ENCODE measurements around the gene VKORC1.

Gene VKORC1

DNA sequence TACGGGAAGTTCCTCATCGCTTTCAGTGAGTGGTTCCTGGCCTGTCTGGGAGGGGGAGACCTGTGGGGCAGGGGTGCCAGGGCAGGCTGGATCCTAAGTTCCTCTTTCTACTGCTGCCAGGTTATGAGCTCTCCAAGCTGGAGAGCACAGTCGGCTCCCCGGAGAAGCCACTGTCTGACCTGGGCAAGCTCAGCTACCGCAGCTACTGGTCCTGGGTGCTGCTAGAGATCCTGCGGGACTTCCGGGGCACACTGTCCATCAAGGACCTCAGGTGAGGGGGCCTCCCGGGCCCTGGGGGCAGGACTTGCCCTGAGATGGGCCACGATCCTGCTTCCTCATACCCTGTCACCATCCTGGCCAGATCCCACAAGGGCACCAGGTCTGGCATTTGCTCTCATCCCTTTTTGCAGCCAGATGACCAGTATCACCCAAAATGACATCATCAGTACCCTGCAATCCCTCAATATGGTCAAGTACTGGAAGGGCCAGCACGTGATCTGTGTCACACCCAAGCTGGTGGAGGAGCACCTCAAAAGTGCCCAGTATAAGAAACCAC lies 35.8 kb upstream of the VKORC1 start:
- no peak for DNase-seq (ENCODE audit: low read depth in 3 of 3, low spot score in 1 of 3)

GRCh38 chr16:31129568-31130335 lies 35.2 kb upstream of the VKORC1 start:
- DNase-seq (ENCODE audit: low read depth in 3 of 3, low spot score in 1 of 3) = no peak

DNA sequence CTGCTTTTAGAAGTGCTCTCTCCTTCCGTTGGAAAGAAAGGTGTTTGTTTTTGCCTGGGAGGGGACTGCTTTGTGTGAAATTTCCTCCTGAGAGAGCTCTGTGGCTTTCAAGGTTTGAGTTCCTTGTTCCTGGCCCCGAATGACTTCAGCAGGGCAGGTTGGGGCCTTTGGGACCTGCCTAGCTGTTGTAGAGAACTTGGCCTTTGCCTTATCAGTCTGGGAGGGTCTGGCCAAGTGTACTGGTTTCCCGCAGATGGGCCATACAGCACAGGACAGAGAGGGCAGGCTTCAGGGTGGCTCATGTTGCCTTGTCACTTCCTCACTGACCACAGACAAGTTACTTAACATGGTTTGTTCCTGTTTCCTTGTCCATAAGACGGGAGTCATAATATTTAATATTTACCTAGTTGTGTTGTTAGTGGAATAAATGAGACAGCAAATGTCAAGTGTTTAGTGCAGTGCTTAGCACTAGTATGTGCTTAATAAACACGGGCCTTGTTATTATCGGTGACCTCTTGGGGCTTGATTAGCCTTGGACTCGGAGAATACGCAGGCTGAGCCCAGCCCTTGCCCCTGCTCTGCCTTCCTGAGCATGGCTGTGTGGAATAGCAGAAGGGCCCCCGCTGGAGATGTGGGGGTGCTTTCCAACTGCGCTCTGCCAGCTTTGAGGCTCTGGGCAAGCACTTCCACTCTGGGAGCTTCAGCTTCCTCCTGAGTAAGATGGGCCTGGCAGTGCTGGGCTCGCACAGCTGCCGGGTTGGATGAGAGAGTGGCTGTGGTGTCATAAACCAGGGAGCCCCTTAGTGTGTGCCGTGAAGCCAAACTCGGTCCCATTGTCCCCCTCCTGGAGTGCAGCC lies 34.3 kb upstream of the VKORC1 start:
- no peak for DNase-seq (ENCODE audit: low read depth in 3 of 3, low spot score in 1 of 3)

DNA sequence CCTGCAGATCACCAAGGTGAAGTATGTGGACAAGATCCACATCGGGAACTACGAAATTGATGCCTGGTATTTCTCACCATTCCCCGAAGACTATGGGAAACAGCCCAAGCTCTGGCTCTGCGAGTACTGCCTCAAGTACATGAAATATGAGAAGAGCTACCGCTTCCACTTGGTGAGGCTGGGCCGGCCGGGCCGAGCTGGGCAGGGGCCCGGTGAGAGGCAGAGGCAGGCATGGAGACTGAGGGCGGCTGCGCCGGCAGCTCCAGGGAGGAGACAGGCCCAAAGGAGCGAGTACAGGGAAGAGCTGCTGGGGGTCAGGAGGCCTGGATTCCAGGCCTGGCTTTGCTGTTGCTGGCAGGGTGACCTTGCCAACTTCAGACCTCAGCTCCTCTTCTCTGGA lies 32.6 kb upstream of the VKORC1 start:
- DNase-seq (ENCODE audit: low read depth in 3 of 3, low spot score in 1 of 3) = no peak

DNA sequence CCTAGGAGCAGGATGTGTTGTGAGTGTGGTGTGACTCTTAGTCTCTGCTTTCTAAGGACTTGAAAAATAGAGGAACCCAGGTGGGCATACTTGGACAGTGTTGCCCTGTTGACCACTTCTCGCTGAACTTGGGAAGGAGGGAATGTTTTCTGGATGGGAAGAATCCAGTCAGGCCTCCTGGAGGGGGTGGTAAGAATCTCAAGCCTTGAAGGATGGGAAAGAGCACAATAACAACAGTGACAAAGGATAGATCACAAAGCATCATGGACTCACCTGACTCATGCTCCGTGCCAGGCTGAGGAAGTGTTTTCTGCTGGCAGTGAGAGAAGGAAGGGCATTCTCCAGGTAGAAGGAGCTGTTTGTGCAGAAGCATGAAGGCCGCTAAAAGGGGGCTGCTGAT lies 31.2 kb upstream of the VKORC1 start:
- DNase-seq (ENCODE audit: low read depth in 3 of 3, low spot score in 1 of 3) = no peak

GRCh38 chr16:31120129-31120528 lies 25.5 kb upstream of the VKORC1 start:
- no peak for DNase-seq (ENCODE audit: low read depth in 3 of 3, low spot score in 1 of 3)

DNA sequence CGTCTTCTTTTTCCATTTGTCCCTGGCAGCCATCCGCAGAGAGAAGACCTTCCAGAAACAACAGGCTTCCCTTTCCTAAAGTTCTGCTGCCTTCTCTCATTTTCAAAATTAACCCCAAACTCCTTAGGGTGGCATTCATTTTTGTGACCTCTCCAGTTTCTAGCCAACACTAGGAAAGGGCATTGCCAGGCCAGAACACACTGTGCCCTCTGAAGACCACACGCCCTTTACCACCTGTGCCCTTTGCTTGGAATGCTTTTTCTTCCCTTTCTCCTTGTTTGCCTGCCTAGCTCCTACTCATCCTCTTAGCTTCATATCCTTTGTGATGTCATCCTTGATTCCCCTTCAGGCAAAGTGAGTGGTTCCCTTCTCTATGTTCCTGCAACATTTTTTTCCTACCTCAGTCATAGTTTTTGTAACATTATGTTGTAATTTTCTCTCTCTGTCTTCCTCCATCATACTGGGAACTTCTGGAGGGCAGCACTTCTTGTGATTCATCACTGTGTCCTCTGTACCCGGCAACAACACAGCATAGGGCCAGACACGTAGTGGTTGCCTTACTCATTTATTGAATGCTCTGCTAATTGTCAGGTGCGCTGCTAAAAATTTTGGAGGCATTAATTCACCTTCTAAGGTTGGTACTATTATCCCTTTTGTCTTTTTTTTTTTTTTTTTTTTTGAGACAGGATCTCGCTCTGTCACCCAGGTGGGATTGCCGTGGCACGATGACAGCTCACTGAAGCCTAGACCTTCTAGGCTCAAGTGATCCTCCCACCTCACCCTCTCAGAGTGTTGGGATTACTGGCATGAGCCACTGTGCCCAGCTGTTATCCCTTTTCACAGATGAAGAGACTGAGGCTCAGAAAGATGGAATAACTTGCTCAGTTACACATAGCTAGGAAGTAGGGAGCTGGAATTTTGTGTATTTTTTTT lies 23.9 kb upstream of the VKORC1 start:
- no peak for DNase-seq (ENCODE audit: low read depth in 3 of 3, low spot score in 1 of 3)

GRCh38 chr16:31117384-31118222 lies 23.0 kb upstream of the VKORC1 start, which contains the start of gene KAT8:
TSS of gene KAT8 (plus strand) at chr16:31117664. CDS start at chr16:31117682, 18 bp downstream.
- peak; percentile 89 to 91 (median 91) for DNase-seq (ENCODE audit: low read depth in 3 of 3, low spot score in 1 of 3)

GRCh38 chr16:31114468-31114867 lies 19.9 kb upstream of the VKORC1 start:
- no peak for DNase-seq (ENCODE audit: low read depth in 3 of 3, low spot score in 1 of 3)

DNA sequence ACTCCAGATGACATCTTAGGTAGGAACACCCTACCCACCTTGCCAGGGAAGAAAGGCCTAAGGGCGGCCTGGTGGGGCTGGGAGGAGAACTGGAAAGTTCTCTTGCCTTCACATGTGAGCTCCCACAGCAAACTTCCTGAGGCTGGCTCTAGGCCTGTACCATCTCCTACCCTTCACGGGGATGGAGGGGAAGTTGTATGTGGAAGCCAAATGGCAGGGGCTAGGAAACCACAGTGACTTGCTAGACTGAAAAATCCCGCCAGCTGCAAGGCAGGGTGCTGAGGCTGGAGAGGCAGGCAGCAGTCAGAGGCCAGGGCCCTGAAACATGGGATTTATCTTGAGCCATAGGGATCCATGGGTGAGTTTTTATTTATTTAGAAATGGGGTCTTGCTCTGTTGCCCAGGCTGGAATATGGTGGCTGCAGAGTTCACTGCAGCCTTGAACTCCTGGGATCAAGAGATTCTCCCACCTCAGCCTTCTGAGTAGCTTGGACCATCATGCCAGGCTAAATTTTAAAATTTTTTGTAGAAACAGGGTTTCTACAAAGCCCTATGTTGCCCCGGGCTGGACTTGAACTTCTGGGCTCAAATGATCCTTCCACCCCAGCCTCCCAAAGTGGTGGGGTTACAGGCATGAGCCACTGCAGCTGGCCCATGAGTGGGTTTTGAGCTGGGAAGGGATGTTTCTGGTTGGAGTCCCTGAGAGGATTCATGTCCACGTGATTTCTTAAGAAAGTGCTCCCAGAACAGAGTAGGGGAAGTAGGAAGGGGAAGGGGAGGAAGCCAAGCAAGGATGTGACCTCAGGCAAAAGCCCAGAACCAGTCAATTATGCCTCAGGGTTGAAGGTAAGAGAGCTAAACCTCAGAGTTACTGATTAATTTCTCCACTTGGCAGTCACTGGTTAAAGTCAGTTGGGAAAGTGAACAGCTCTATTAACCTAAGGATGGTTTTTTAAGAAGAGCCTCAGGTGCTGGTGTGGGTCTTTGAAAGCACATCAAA lies 18.8 kb upstream of the VKORC1 start:
- DNase-seq (ENCODE audit: low read depth in 3 of 3, low spot score in 1 of 3) = no peak

DNA sequence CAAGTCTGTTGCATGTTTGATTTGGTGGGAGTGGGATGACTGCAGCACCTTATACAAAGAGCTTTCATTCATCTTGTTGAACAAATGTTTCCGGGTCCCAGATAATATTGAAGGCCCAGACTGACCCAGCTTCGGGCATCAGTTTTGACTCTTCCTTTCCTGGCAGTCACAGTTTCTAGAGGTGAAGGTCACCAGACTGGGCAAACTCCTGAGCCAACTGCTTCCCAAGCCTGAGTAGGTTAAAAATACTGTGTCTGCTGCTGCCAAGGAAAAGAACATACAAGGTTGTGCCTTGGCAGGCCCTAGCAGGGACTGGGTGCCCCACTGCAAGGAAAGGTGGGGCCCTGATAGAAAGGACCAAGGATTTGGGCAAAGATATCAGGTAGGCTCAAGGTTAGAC lies 18.1 kb upstream of the VKORC1 start:
- DNase-seq (ENCODE audit: low read depth in 3 of 3, low spot score in 1 of 3) = no peak

- no peak for DNase-seq (ENCODE audit: low read depth in 3 of 3, low spot score in 1 of 3)
These were observed 17.4 kb upstream of the VKORC1 start for GRCh38 chr16:31111881-31112466.

- DNase-seq (ENCODE audit: low read depth in 3 of 3, low spot score in 1 of 3) = no peak
These were observed 15.8 kb upstream of the VKORC1 start for GRCh38 chr16:31110106-31111034.

GRCh38 chr16:31109622-31110021 lies 15.0 kb upstream of the VKORC1 start:
- DNase-seq (ENCODE audit: low read depth in 3 of 3, low spot score in 1 of 3) = no peak

GRCh38 chr16:31108794-31109558 lies 14.4 kb upstream of the VKORC1 start:
- DNase-seq (ENCODE audit: low read depth in 3 of 3, low spot score in 1 of 3) = no peak

GRCh38 chr16:31108035-31108793 lies 13.6 kb upstream of the VKORC1 start, which contains the start of gene BCKDK:
TSS of gene BCKDK (plus strand) at chr16:31108386. CDS start at chr16:31109224, 838 bp downstream.
- peak in 2 of 3 donors; percentile 19 to 63 for DNase-seq (ENCODE audit: low read depth in 3 of 3, low spot score in 1 of 3)

Data from stimulated activated CD4-positive, alpha-beta T cell treated with anti-CD3 and anti-CD28 coated beads, TNF-alpha, amount 100 ng/mL, for 1 hour (primary cell).